Kidney tubule cell (primary cell): ENCODE data around the gene TNFAIP2.
A peak's percentile ranks its signal among the peaks of the same experiment; 100 is the strongest.

Experiments
- DNase-seq: peaks from one replicate; pipeline ENCODE4 v3.0.0-alpha.2; 2018; ENCODE audit warnings: low spot score

TNFAIP2 gene

GRCh38 chr14:103121846-103122584 lies 1.2 kb upstream of the TNFAIP2 start:
- peak; percentile 99 for DNase-seq

- DNase-seq, result no peak
These were observed 695 bp upstream of the TNFAIP2 start for GRCh38 chr14:103122585-103122946.

- DNase-seq, result peak; percentile 77
These were observed 606 bp downstream of the TNFAIP2 start for GRCh38 chr14:103123634-103124500.

GRCh38 chr14:103124501-103125001 lies 1.3 kb downstream of the TNFAIP2 start:
- DNase-seq, result no peak

GRCh38 chr14:103125098-103126070 lies 2.1 kb downstream of the TNFAIP2 start:
- DNase-seq, result no peak

- DNase-seq, result peak; percentile 42
These were observed 3.0 kb downstream of the TNFAIP2 start for GRCh38 chr14:103126088-103126872.

- DNase-seq, result peak; percentile 73
These were observed 3.6 kb downstream of the TNFAIP2 start for GRCh38 chr14:103126873-103127304.

GRCh38 chr14:103127356-103127755 lies 4.1 kb downstream of the TNFAIP2 start:
- DNase-seq, result no peak

GRCh38 chr14:103127861-103128598 lies 4.8 kb downstream of the TNFAIP2 start:
- peak; percentile 42 for DNase-seq

GRCh38 chr14:103128631-103129300 lies 5.5 kb downstream of the TNFAIP2 start:
- DNase-seq, result peak; percentile 80

- peak; percentile 97 for DNase-seq
These were observed 6.2 kb downstream of the TNFAIP2 start for GRCh38 chr14:103129301-103130016.

- DNase-seq, result no peak
These were observed 6.9 kb downstream of the TNFAIP2 start for GRCh38 chr14:103130017-103130764.

GRCh38 chr14:103130965-103131364 lies 7.7 kb downstream of the TNFAIP2 start:
- DNase-seq, result peak; percentile 56

- DNase-seq, result no peak
These were observed 8.3 kb downstream of the TNFAIP2 start for GRCh38 chr14:103131580-103131979.

- DNase-seq, result peak; percentile 40
These were observed 9.3 kb downstream of the TNFAIP2 start for GRCh38 chr14:103132381-103133209.

GRCh38 chr14:103133210-103134140 lies 10.2 kb downstream of the TNFAIP2 start:
- no peak for DNase-seq
